22Rv1 (cell line): ENCODE data around the gene SLC1A7.
"Not testable (repeated sequence)": the region's sequence is repeated elsewhere in the genome, so short reads cannot be mapped to it uniquely, and the experiment has no call there.

Source experiments
- H3K27ac ChIP-seq: fragments of 450-650 bp; 2 replicates; pipeline ENCODE4 v1.5.1; 2017
- CTCF ChIP-seq: fragments of 450-650 bp; IDR thresholded peaks from 2 replicates; pipeline ENCODE4 v1.5.1; 2017; ENCODE audit warnings: mild to moderate bottlenecking
- ZFX ChIP-seq: fragments of 450-650 bp; IDR thresholded peaks from 2 replicates; pipeline ENCODE4 v1.6.1; 2017; ENCODE audit warnings: antibody characterized with exemption, borderline replicate concordance

Gene SLC1A7

GRCh38 chr1:53142226-53142853, at the start of gene SLC1A7:
TSS of gene SLC1A7 (minus strand) at chr1:53142638. CDS start at chr1:53142449, 189 bp downstream.
- TF ChIP-seq CTCF (no peak), ZFX (no peak)
- no peak within 1 kb of the TSS for H3K27ac ChIP-seq

GRCh38 chr1:53190210-53190611, 47.8 kb upstream of the SLC1A7 start:
- no peak for TF ChIP-seq CTCF
- no peak overlapping the region for H3K27ac ChIP-seq

GRCh38 chr1:53189061-53189460, 46.6 kb upstream of the SLC1A7 start:
- TF ChIP-seq CTCF (no peak), ZFX (no peak)
- H3K27ac ChIP-seq = no peak overlapping the region

GRCh38 chr1:53188099-53188498, 45.7 kb upstream of the SLC1A7 start:
- no peak overlapping the region for H3K27ac ChIP-seq
- no peak for TF ChIP-seq ZFX
- TF ChIP-seq CTCF = no peak

- no peak overlapping the region for H3K27ac ChIP-seq
- TF ChIP-seq ZFX = no peak
- TF ChIP-seq CTCF = no peak
Observed at GRCh38 chr1:53187401-53187800, 45.0 kb upstream of the SLC1A7 start.

GRCh38 chr1:53186533-53186932, 44.1 kb upstream of the SLC1A7 start:
- no peak overlapping the region for H3K27ac ChIP-seq
- TF ChIP-seq CTCF = no peak
- no peak for TF ChIP-seq ZFX

- H3K27ac ChIP-seq = not testable (repeated sequence)
- TF ChIP-seq CTCF = peak; percentile 46
Observed at GRCh38 chr1:53185955-53186297, 43.5 kb upstream of the SLC1A7 start.
